Activated CD4-positive, alpha-beta T cell treated with anti-CD3 and anti-CD28 coated beads, Interleukin-2, amount 10 ng/mL, durations not matched to agents 7 days and 5 days (primary cell): Measurements from ENCODE around the gene PTH2. TPM values are rescaled to one million over a fixed set of nuclear protein-coding genes. Genes with fewer than 3 reads are reported as not detected.
"Not testable (repeated sequence)": the region's sequence is repeated elsewhere in the genome, so short reads cannot be mapped to it uniquely, and the experiment has no call there.

ENCODE experiments used
- CTCF ChIA-PET: fragments of 350-600 bp; sonication (Branson Sonifier 250); formaldehyde crosslinking; loops from one replicate; lab custom pipeline; 2021; ENCODE audit warnings: antibody characterized with exemption; lab: Charles Lee
- POLR2A ChIA-PET: fragments of 350-600 bp; sonication (Branson Sonifier 250); formaldehyde crosslinking; loops from one replicate; lab custom pipeline; 2021; ENCODE audit warnings: antibody characterized with exemption; lab: Charles Lee
- DNase-seq: peaks from one replicate; pipeline ENCODE4 v3.0.0-alpha.2; 2020
- H3K27ac Mint-ChIP-seq: one replicate; pipeline ENCODE4 v1.8.0; 2021; ENCODE audit warnings: mild to moderate bottlenecking, moderate library complexity, mixed read lengths
- H3K27me3 Mint-ChIP-seq: one replicate; pipeline ENCODE4 v1.8.0; 2021; ENCODE audit warnings: mixed read lengths
- H3K36me3 Mint-ChIP-seq: one replicate; pipeline ENCODE4 v1.8.0; 2021; ENCODE audit warnings: low read depth, mixed read lengths
- H3K4me1 Mint-ChIP-seq: one replicate; pipeline ENCODE4 v1.8.0; 2021; ENCODE audit warnings: mixed read lengths
- H3K4me3 Mint-ChIP-seq: one replicate; pipeline ENCODE4 v1.8.0; 2021; ENCODE audit warnings: mild to moderate bottlenecking, moderate library complexity, mixed read lengths
- H3K9me3 Mint-ChIP-seq: one replicate; pipeline ENCODE4 v1.8.0; 2021; ENCODE audit warnings: mixed read lengths
- total RNA-seq, 2 experiments: library from RNA; stranded (reverse); gene quantifications; one replicate each; pipeline ENCODE4 v1.2.3, GENCODE V29; 2021

Gene PTH2
- total RNA-seq, 2 experiments from 2014 or later, result 0.52 to 1.2 TPM

- CTCF ChIA-PET, result interaction anchor here (0.6 to 1.1 kb wide), 7 partner anchors 20 to 836 kb away, joined by 3 to 4 read pairs (median 3); partner anchors contain the start of gene RRAS
- peak overlapping the region; percentile 91 for H3K27ac Mint-ChIP-seq
- H3K4me1 Mint-ChIP-seq, result peaks cover 60% of the 10 kb centered on the region
Observed at GRCh38 chr19:49444100-49444700, 21.0 kb upstream of the PTH2 start.

GRCh38 chr19:49443366-49444099, 20.3 kb upstream of the PTH2 start:
- Mint-ChIP-seq H3K27me3 (peaks cover 39% of the 10 kb centered on the region), H3K4me3 (peak overlapping the region; percentile 79), H3K27ac (peak overlapping the region; percentile 91), H3K36me3 (peaks cover 25% of the 10 kb centered on the region), H3K9me3 (no peaks in the 10 kb centered on the region), H3K4me1 (peaks cover 57% of the 10 kb centered on the region)
- CTCF ChIA-PET, result interaction anchor here (0.6 to 1.9 kb wide), 19 partner anchors 8 to 836 kb away, joined by 3 to 10 read pairs (median 4); partner anchors contain the start of genes GFY, PIH1D1 and RRAS
- POLR2A ChIA-PET, result interaction anchor here (0.6 to 1.0 kb wide), 2 partner anchors 10 to 100 kb away, joined by 3 to 6 read pairs; partner anchors contain the start of gene ALDH16A1
- DNase-seq, result peak; percentile 94

More at GRCh38 chr19:49444100-49444700, 21.0 kb upstream of the PTH2 start:
- H3K9me3 Mint-ChIP-seq, DNase-seq, POLR2A ChIA-PET: not testable (repeated sequence)
- peaks cover 30% of the 10 kb centered on the region for H3K36me3 Mint-ChIP-seq
- H3K4me3 Mint-ChIP-seq, result peak overlapping the region; percentile 79
- H3K27me3 Mint-ChIP-seq, result peaks cover 32% of the 10 kb centered on the region

GRCh38 chr19:49442771-49443365, 19.6 kb upstream of the PTH2 start:
- Mint-ChIP-seq H3K27me3 (peaks cover 45% of the 10 kb centered on the region), H3K4me1 (peaks cover 50% of the 10 kb centered on the region), H3K27ac (peak overlapping the region; percentile 91), H3K9me3 (no peaks in the 10 kb centered on the region), H3K36me3 (peaks cover 20% of the 10 kb centered on the region), H3K4me3 (peak overlapping the region; percentile 79)
- DNase-seq, result peak; percentile 73
- CTCF ChIA-PET, result interaction anchor here (0.6 to 1.9 kb wide), 20 partner anchors 9 to 217 kb away, joined by 3 to 10 read pairs (median 4); partner anchors contain the start of genes GFY and PIH1D1
- POLR2A ChIA-PET, result interaction anchor here (0.6 to 1.0 kb wide), 2 partner anchors 10 to 99 kb away, joined by 3 to 6 read pairs; partner anchors contain the start of gene ALDH16A1

- Mint-ChIP-seq H3K4me3 (peak overlapping the region; percentile 79), H3K27me3 (peaks cover 50% of the 10 kb centered on the region), H3K27ac (peak overlapping the region; percentile 68), H3K36me3 (peaks cover 20% of the 10 kb centered on the region), H3K9me3 (no peaks in the 10 kb centered on the region), H3K4me1 (peaks cover 48% of the 10 kb centered on the region)
- ChIA-PET POLR2A (interaction anchor here (1.0 kb wide), 1 partner anchor 11 kb away, joined by 6 read pairs; the partner anchor contains the start of gene ALDH16A1), CTCF (interaction anchor here (0.6 to 1.9 kb wide), 20 partner anchors 8 to 217 kb away, joined by 3 to 10 read pairs (median 4); partner anchors contain the start of genes GFY and PIH1D1)
- DNase-seq, result peak; percentile 32
Observed at GRCh38 chr19:49442354-49442753, 19.1 kb upstream of the PTH2 start.

- Mint-ChIP-seq H3K4me3 (peak overlapping the region; percentile 79), H3K4me1 (peaks cover 49% of the 10 kb centered on the region), H3K27ac (no peak overlapping the region)
Observed at GRCh38 chr19:49441960-49442350, 18.7 kb upstream of the PTH2 start.

GRCh38 chr19:49441210-49441959, 18.1 kb upstream of the PTH2 start, which contains the start of gene SLC17A7:
SLC17A7 (minus strand) TSS chr19:49441527; CDS start chr19:49441379, 148 bp downstream.
- CTCF ChIA-PET, result interaction anchor here (1.1 to 1.9 kb wide), 4 partner anchors 14 to 157 kb away, joined by 4 to 7 read pairs (median 5); no protein-coding TSS in a partner anchor
- peak within 1 kb of the TSS; percentile 68 for H3K27ac Mint-ChIP-seq
- peaks cover 60% of the 10 kb centered on the region for H3K27me3 Mint-ChIP-seq
- H3K4me3 Mint-ChIP-seq, result peak within 1 kb of the TSS; percentile 79
- H3K9me3 Mint-ChIP-seq, result no peaks in the 10 kb centered on the region
- peaks cover 13% of the 10 kb centered on the region for H3K36me3 Mint-ChIP-seq
- DNase-seq, result peak; percentile 49
- H3K4me1 Mint-ChIP-seq, result peaks cover 50% of the 10 kb centered on the region
- POLR2A ChIA-PET, result no interaction called here

More at GRCh38 chr19:49441960-49442350, 18.7 kb upstream of the PTH2 start:
- Mint-ChIP-seq H3K9me3 (no peaks in the 10 kb centered on the region), H3K36me3 (peaks cover 18% of the 10 kb centered on the region), H3K27me3 (peaks cover 54% of the 10 kb centered on the region)
- DNase-seq, result no peak
- ChIA-PET POLR2A (no interaction called here), CTCF (interaction anchor here (1.1 to 1.9 kb wide), 7 partner anchors 15 to 216 kb away, joined by 3 to 7 read pairs (median 4); no protein-coding TSS in a partner anchor)

- DNase-seq, result no peak
- ChIA-PET POLR2A (no interaction called here), CTCF (interaction anchor here (0.7 to 1.7 kb wide), 4 partner anchors 11 to 49 kb away, joined by 3 to 4 read pairs (median 4); partner anchors contain the start of gene PIH1D1)
- no peaks in the 10 kb centered on the region for H3K9me3 Mint-ChIP-seq
- H3K36me3 Mint-ChIP-seq, result peaks cover 8% of the 10 kb centered on the region
- peak overlapping the region; percentile 25 for H3K27ac Mint-ChIP-seq
- peaks cover 68% of the 10 kb centered on the region for H3K27me3 Mint-ChIP-seq
- peaks cover 50% of the 10 kb centered on the region for H3K4me1 Mint-ChIP-seq
- peak overlapping the region; percentile 42 for H3K4me3 Mint-ChIP-seq
Observed at GRCh38 chr19:49440439-49441209, 17.4 kb upstream of the PTH2 start.

- Mint-ChIP-seq H3K27me3 (peaks cover 76% of the 10 kb centered on the region), H3K27ac (no peak overlapping the region), H3K4me1 (peaks cover 46% of the 10 kb centered on the region), H3K9me3 (no peaks in the 10 kb centered on the region), H3K36me3 (peaks cover 4% of the 10 kb centered on the region), H3K4me3 (no peak overlapping the region)
- CTCF ChIA-PET, result interaction anchor here (0.7 to 1.7 kb wide), 4 partner anchors 11 to 48 kb away, joined by 3 to 4 read pairs (median 4); partner anchors contain the start of gene PIH1D1
- POLR2A ChIA-PET, result no interaction called here
- DNase-seq, result no peak
Observed at GRCh38 chr19:49439836-49440235, 16.6 kb upstream of the PTH2 start.

GRCh38 chr19:49438261-49438660, 15.0 kb upstream of the PTH2 start:
- H3K4me3 Mint-ChIP-seq, result no peak overlapping the region
- DNase-seq, result no peak
- H3K4me1 Mint-ChIP-seq, result peaks cover 39% of the 10 kb centered on the region
- H3K27ac Mint-ChIP-seq, result no peak overlapping the region
- CTCF ChIA-PET, result no interaction called here
- H3K36me3 Mint-ChIP-seq, result peaks cover 4% of the 10 kb centered on the region
- no peaks in the 10 kb centered on the region for H3K9me3 Mint-ChIP-seq
- POLR2A ChIA-PET, result no interaction called here
- peaks cover 86% of the 10 kb centered on the region for H3K27me3 Mint-ChIP-seq

- H3K4me1 Mint-ChIP-seq, result peaks cover 37% of the 10 kb centered on the region
- DNase-seq, result no peak
- H3K9me3 Mint-ChIP-seq, result no peaks in the 10 kb centered on the region
- H3K27ac Mint-ChIP-seq, result peak overlapping the region; percentile 41
- ChIA-PET CTCF (no interaction called here), POLR2A (no interaction called here)
- H3K36me3 Mint-ChIP-seq, result peaks cover 4% of the 10 kb centered on the region
- no peak overlapping the region for H3K4me3 Mint-ChIP-seq
- H3K27me3 Mint-ChIP-seq, result peaks cover 88% of the 10 kb centered on the region
Observed at GRCh38 chr19:49437231-49437630, 14.0 kb upstream of the PTH2 start.
